Cardiac fibroblast (primary cell): Measurements from ENCODE around the gene HLA-DPB1.
A peak's percentile ranks its signal among the peaks of the same experiment; 100 is the strongest.

Source experiments
- DNase-seq, 2 donors: peaks; one replicate each; pipeline versions ENCODE4 v3.0.0 to v3.0.0-alpha.2; 2010; ENCODE audit warnings: low read depth in 2 of 2
- H3K4me3 ChIP-seq, 2 donors: replicated peaks in 1 of 2; 1 replicate in 1 of 2; 2 replicates in 1 of 2; pipeline ENCODE4 v1.5.1; 2011; ENCODE audit warnings: low read depth in 2 of 2, low read length in 2 of 2, mild to moderate bottlenecking in 2 of 2, moderate library complexity in 1 of 2
- CTCF ChIP-seq: IDR thresholded peaks from one replicate; pipeline ENCODE4 v1.5.1; 2011; ENCODE audit warnings: low read depth, mild to moderate bottlenecking, low read length, inconsistent platforms

Gene HLA-DPB1

GRCh38 chr6:33040157-33040556, 35.6 kb upstream of the HLA-DPB1 start:
- H3K4me3 ChIP-seq: no peak overlapping the region
- no peak for TF ChIP-seq CTCF
- no peak for DNase-seq

- peak; percentile 20 for TF ChIP-seq CTCF
- no peak overlapping the region for H3K4me3 ChIP-seq
- DNase-seq: peak in 1 of 2 donors; percentile 2
Measured at GRCh38 chr6:33049323-33050013, 26.3 kb upstream of the HLA-DPB1 start.

GRCh38 chr6:33050014-33050810, 25.6 kb upstream of the HLA-DPB1 start:
- TF ChIP-seq CTCF: no peak
- no peak overlapping the region for H3K4me3 ChIP-seq
- no peak for DNase-seq

- no peak for DNase-seq
- no peak for TF ChIP-seq CTCF
- H3K4me3 ChIP-seq: no peak overlapping the region
Measured at GRCh38 chr6:33052627-33053026, 23.2 kb upstream of the HLA-DPB1 start.

- no peak overlapping the region for H3K4me3 ChIP-seq
- TF ChIP-seq CTCF: no peak
- no peak for DNase-seq
Measured at GRCh38 chr6:33053230-33053629, 22.6 kb upstream of the HLA-DPB1 start.

- no peak for TF ChIP-seq CTCF
- no peak for DNase-seq
- H3K4me3 ChIP-seq: no peak overlapping the region
Measured at GRCh38 chr6:33057222-33058150, 18.3 kb upstream of the HLA-DPB1 start.
